NCI-H1417 (cell line): ENCODE data around the gene ATE1.
"Not testable (repeated sequence)": the region's sequence is repeated elsewhere in the genome, so short reads cannot be mapped to it uniquely, and the experiment has no call there.

Source experiments
- DNase-seq, 3 experiments: peaks; one replicate each; lab custom pipeline; 2025; lab: John Stamatoyannopoulos, UW

The ATE1 gene

GRCh38 chr10:121832647-121833046 is 95.2 kb downstream of the ATE1 start:
- DNase-seq = no peak

- peak; percentile 11 to 66 (median 47) for DNase-seq
These were observed 96.1 kb downstream of the ATE1 start for GRCh38 chr10:121831777-121832176.

GRCh38 chr10:121831237-121831636 is 96.6 kb downstream of the ATE1 start:
- DNase-seq = peak in 1 of 3 experiments; percentile 17

GRCh38 chr10:121830101-121830500 is 97.7 kb downstream of the ATE1 start:
- no peak for DNase-seq

GRCh38 chr10:121828045-121828444 is 99.8 kb downstream of the ATE1 start:
- DNase-seq = no peak

- DNase-seq = not testable (repeated sequence)
These were observed 101.1 kb downstream of the ATE1 start for GRCh38 chr10:121826773-121827172.

GRCh38 chr10:121823993-121824463 is 103.8 kb downstream of the ATE1 start:
- DNase-seq = peak; percentile 3 to 55 (median 33)

- DNase-seq = no peak
These were observed 105.1 kb downstream of the ATE1 start for GRCh38 chr10:121822724-121823123.

- DNase-seq = no peak
These were observed 105.7 kb downstream of the ATE1 start for GRCh38 chr10:121822180-121822579.

GRCh38 chr10:121819049-121819448 is 108.8 kb downstream of the ATE1 start:
- no peak for DNase-seq

GRCh38 chr10:121818599-121818998 is 109.2 kb downstream of the ATE1 start:
- DNase-seq = no peak

GRCh38 chr10:121816197-121816596 is 111.6 kb downstream of the ATE1 start:
- no peak for DNase-seq

GRCh38 chr10:121813857-121814256 is 114.0 kb downstream of the ATE1 start:
- no peak for DNase-seq

GRCh38 chr10:121813211-121813815 is 114.5 kb downstream of the ATE1 start:
- peak in 2 of 3 experiments; percentile 2 to 20 for DNase-seq

GRCh38 chr10:121812031-121812430 is 115.8 kb downstream of the ATE1 start:
- DNase-seq = no peak

GRCh38 chr10:121811386-121811785 is 116.4 kb downstream of the ATE1 start:
- no peak for DNase-seq

- DNase-seq = no peak
These were observed 119.0 kb downstream of the ATE1 start for GRCh38 chr10:121808835-121809234.

- no peak for DNase-seq
These were observed 123.4 kb downstream of the ATE1 start for GRCh38 chr10:121804460-121804859.

- no peak for DNase-seq
These were observed 124.2 kb downstream of the ATE1 start for GRCh38 chr10:121803611-121804010.

GRCh38 chr10:121800831-121801230 is 127.0 kb downstream of the ATE1 start:
- no peak for DNase-seq

- DNase-seq = no peak
These were observed 127.7 kb downstream of the ATE1 start for GRCh38 chr10:121800146-121800545.

- DNase-seq = no peak
These were observed 130.3 kb downstream of the ATE1 start for GRCh38 chr10:121797490-121797889.

GRCh38 chr10:121796342-121796741 is 131.5 kb downstream of the ATE1 start:
- no peak for DNase-seq

- DNase-seq = no peak
These were observed 135.6 kb downstream of the ATE1 start for GRCh38 chr10:121792198-121792597.
